ENCODE measurements around the gene PLAC1. TPM values are rescaled to one million over a fixed set of nuclear protein-coding genes. Genes with fewer than 3 reads are reported as not detected.

The PLAC1 gene
- total and polyA plus RNA-seq, 11 donors: 0.62 TPM; not detected in 10

DNA sequence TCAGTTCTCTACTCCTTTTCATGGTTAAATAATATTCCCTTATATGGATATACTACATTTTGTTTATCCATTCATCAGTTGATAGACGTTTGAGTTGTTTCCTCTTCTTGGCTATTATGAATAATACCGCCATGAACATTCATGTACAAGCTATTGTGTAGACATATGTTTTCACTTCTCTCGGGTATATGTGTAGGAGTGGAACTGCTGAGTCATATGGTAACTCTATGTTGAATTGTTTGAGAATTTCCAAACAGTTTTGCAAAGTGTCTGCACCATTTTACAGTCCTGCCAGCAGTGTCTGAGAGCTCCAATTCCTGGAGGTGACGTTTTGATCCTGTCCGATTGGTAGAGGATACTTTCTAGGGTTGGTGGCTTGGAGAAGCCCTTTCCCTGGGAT, 23.6 kb downstream of the PLAC1 start:
- intact Hi-C loops (cut with DNase I): no loop called here
- H3K4me3 ChIP-seq: no peak overlapping the region

DNA sequence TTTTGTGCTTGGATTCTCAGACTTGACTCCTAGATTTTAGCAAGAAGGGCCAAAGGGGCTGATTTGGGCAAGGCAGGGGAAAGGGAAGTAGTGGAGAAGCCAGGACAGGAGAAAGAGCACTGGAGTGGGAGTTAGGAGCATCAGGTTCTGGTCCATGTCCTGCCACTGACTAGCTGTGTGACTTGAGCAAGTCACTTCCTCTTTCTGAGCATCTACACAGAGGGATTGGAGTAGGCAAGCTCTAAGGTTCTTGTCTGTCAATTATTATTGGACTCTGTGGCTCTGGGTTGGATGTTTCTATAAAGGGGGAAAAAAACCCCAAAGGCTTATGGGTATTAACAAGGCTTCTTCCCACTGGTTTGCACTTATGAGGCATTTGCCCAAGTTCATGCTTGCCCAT, 24.4 kb downstream of the PLAC1 start:
- no peaks in the 10 kb centered on the region for H3K9me3 ChIP-seq
- H3K36me3 ChIP-seq: no peaks in the 10 kb centered on the region

More for the DNA sequence above, 23.6 kb downstream of the PLAC1 start:
- TF ChIP-seq, protein P1, sequence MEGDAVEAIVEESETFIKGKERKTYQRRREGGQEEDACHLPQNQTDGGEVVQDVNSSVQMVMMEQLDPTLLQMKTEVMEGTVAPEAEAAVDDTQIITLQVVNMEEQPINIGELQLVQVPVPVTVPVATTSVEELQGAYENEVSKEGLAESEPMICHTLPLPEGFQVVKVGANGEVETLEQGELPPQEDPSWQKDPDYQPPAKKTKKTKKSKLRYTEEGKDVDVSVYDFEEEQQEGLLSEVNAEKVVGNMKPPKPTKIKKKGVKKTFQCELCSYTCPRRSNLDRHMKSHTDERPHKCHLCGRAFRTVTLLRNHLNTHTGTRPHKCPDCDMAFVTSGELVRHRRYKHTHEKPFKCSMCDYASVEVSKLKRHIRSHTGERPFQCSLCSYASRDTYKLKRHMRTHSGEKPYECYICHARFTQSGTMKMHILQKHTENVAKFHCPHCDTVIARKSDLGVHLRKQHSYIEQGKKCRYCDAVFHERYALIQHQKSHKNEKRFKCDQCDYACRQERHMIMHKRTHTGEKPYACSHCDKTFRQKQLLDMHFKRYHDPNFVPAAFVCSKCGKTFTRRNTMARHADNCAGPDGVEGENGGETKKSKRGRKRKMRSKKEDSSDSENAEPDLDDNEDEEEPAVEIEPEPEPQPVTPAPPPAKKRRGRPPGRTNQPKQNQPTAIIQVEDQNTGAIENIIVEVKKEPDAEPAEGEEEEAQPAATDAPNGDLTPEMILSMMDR (IDR thresholded peaks at IDR 0.05): no peak
- TF ChIP-seq POLR2A (IDR thresholded peaks at IDR 0.05): no peak
- Histone ChIP-seq H3K9me3 (no peaks in the 10 kb centered on the region), H3K36me3 (no peaks in the 10 kb centered on the region), H3K27me3 (peaks cover 0 to 12% (median 0%) of the 10 kb centered on the region in 9 donors), H3K27ac (no peak overlapping the region), H3K4me1 (peaks cover 0 to 5% (median 0%) of the 10 kb centered on the region in 12 donors)
- no peak for DNase-seq
- ATAC-seq: no peak
- 65 to 83% (median 74%) methylated on average over 5 of the region's 5 CpGs for WGBS, 4 donors

DNA sequence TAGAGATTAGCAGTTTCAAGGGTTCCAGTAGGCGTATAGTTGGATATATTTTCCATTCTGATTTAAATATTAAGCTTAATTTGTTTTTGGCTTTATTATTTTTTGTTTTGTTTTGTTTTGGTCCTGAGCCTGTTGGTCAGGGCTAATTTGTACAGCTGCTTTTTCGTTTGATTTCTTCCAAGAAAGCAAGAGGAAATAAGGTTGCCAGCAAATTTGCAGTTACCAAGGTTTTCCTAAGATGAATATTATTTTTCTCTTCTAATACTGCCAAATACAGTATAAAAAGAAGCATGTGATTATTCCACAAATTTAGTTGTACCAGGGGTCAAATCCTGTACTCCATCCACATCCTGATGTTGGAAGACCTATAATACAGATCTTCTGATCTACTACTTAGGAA, 24.9 kb downstream of the PLAC1 start:
- no peak overlapping the region for H3K4me3 ChIP-seq
- H3K9me3 ChIP-seq: no peaks in the 10 kb centered on the region
- H3K36me3 ChIP-seq: no peaks in the 10 kb centered on the region
- peak overlapping the region in 1 of 12 donors; percentile 30 for H3K27ac ChIP-seq
- WGBS, 4 donors: 36 to 52% (median 37%) methylated on average over 2 of the region's 2 CpGs
- peaks cover 0 to 12% (median 0%) of the 10 kb centered on the region in 9 donors for H3K27me3 ChIP-seq
- intact Hi-C loops (cut with DNase I): no loop called here
- ATAC-seq: no peak
- no peak for TF ChIP-seq POLR2A (IDR thresholded peaks at IDR 0.05)
- H3K4me1 ChIP-seq: peaks cover 0 to 5% (median 0%) of the 10 kb centered on the region in 12 donors
- no peak for DNase-seq

More for the DNA sequence above, 24.4 kb downstream of the PLAC1 start:
- Histone ChIP-seq H3K4me3 (no peak overlapping the region), H3K27me3 (peaks cover 0 to 12% (median 0%) of the 10 kb centered on the region in 9 donors), H3K4me1 (peaks cover 0 to 5% (median 0%) of the 10 kb centered on the region in 12 donors), H3K27ac (no peak overlapping the region)
- ATAC-seq (no peak), DNase-seq (no peak)
- intact Hi-C loops (cut with DNase I): no loop called here
- no peak for TF ChIP-seq POLR2A (IDR thresholded peaks at IDR 0.05)
- TF ChIP-seq, protein P1 (IDR thresholded peaks at IDR 0.05): no peak

DNA sequence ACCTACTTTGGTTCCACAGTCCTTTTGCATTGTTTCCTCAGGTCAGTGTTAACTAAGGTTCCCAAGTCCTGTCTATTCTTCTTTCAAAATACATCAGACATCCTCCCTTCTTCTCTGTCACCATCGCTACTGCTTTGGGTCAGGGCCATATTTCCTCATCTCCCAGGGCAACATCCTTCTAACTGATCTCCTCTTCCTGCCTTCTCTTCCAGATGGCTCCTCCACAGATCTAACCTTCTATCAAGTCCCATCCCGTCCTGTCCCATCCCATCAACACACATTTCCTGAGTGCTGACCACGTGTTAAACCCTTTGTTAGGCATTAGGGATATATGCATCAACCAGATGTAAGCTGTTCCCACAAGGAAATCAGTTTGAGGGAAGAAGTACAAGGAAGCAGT, 25.9 kb downstream of the PLAC1 start:
- Histone ChIP-seq H3K27me3 (peaks cover 0 to 12% (median 0%) of the 10 kb centered on the region in 9 donors), H3K36me3 (no peaks in the 10 kb centered on the region), H3K4me1 (peaks cover 0 to 5% (median 0%) of the 10 kb centered on the region in 12 donors), H3K27ac (no peak overlapping the region), H3K9me3 (no peaks in the 10 kb centered on the region), H3K4me3 (no peak overlapping the region)
- peak in 1 of 4 donors; percentile 67 for ATAC-seq
- DNase-seq: no peak
- TF ChIP-seq, protein P1 (IDR thresholded peaks at IDR 0.05): no peak
- TF ChIP-seq POLR2A (IDR thresholded peaks at IDR 0.05): no peak
- intact Hi-C loops (cut with DNase I): no loop called here
- WGBS, 4 donors: 40 to 65% (median 54%) methylated on average over 3 of the region's 3 CpGs
